ENCODE results near the gene ENAH. TPM values are rescaled to one million over a fixed set of nuclear protein-coding genes. Genes with fewer than 3 reads are reported as not detected.

ENAH gene
- total and polyA plus RNA-seq, 2 donors (not counting 1 experiment from before 2014, with no cell fraction given) = 1.3 to 1.6 TPM

- peaks cover 9% of the 10 kb centered on the region for H3K27me3 Mint-ChIP-seq
- no peaks in the 10 kb centered on the region for H3K4me1 Mint-ChIP-seq
- WGBS (ENCODE audit: insufficient coverage) = no CpG with 5 or more reads among the region's 5 CpGs
- no peak overlapping the region for H3K4me3 ChIP-seq (ENCODE audit: control extremely low read depth in 1 of 5, extremely low read depth in 1 of 5, insufficient read depth in 1 of 5, low read depth in 2 of 5, low read length in 4 of 5)
- H3K36me3 ChIP-seq (replicated peaks in 1 of 2; ENCODE audit: control extremely low read depth in 1 of 2, control insufficient read depth in 1 of 2, extremely low read depth in 1 of 2, insufficient read depth in 2 of 2, low read length in 1 of 2) = no peaks in the 10 kb centered on the region
- H3K4me1 ChIP-seq (ENCODE audit: control insufficient read depth in 2 of 2, insufficient read depth in 2 of 2, low read length in 2 of 2) = no peaks in the 10 kb centered on the region
- no peak for TF ChIP-seq EZH2 (IDR thresholded peaks at IDR 0.05; ENCODE audit: borderline replicate concordance, insufficient read depth, low read depth, low read length, poor library complexity, severe bottlenecking)
- TF ChIP-seq CTCF (IDR thresholded peaks at IDR 0.05) = no peak
- no peaks in the 10 kb centered on the region for H4K20me1 ChIP-seq (ENCODE audit: control insufficient read depth, insufficient read depth, low read length, poor library complexity, severe bottlenecking)
- H3K79me2 ChIP-seq (ENCODE audit: control insufficient read depth, insufficient read depth, low read length) = no peaks in the 10 kb centered on the region
- no peak overlapping the region for H2AFZ ChIP-seq (ENCODE audit: insufficient read depth, low read depth, low read length, poor library complexity, severe bottlenecking)
- no peak overlapping the region for H3K27ac Mint-ChIP-seq
- peaks cover 0 to 2% (median 0%) of the 10 kb centered on the region in 4 experiments for H3K27me3 ChIP-seq (replicated peaks in 1 of 4; ENCODE audit: control extremely low read depth in 1 of 4, control insufficient read depth in 3 of 4, insufficient read depth in 4 of 4, low read length in 3 of 4)
- no peak overlapping the region for H3K27ac ChIP-seq (ENCODE audit: low read length in 2 of 2)
- DNase-seq = no peak
- intact Hi-C loops (cut with micrococcal nuclease) = no loop called here
- POLR2A ChIA-PET = no interaction called here
- no peak overlapping the region for H3K4me3 Mint-ChIP-seq
- no peaks in the 10 kb centered on the region for H3K9me3 Mint-ChIP-seq (ENCODE audit: insufficient read depth)
- no peak overlapping the region for H3K4me2 ChIP-seq (replicated peaks; ENCODE audit: low read depth, low read length, poor library complexity, severe bottlenecking)
- CTCF ChIA-PET = no interaction called here
- ATAC-seq (ENCODE audit: low read depth) = no peak
- H3K9ac ChIP-seq (ENCODE audit: low read length) = no peak overlapping the region
- H3K9me3 ChIP-seq (ENCODE audit: control extremely low read depth in 1 of 3, control insufficient read depth in 2 of 3, insufficient read depth in 1 of 3, low read length in 2 of 3) = no peaks in the 10 kb centered on the region
Measured at GRCh38 chr1:225593414-225593813, 59.5 kb downstream of the ENAH start.

GRCh38 chr1:225592362-225593025, 60.4 kb downstream of the ENAH start:
- Histone ChIP-seq H2AFZ (ENCODE audit: insufficient read depth, low read depth, low read length, poor library complexity, severe bottlenecking) (no peak overlapping the region), H3K27me3 (replicated peaks in 1 of 4; ENCODE audit: control extremely low read depth in 1 of 4, control insufficient read depth in 3 of 4, insufficient read depth in 4 of 4, low read length in 3 of 4) (peaks cover 0 to 2% (median 0%) of the 10 kb centered on the region in 4 experiments), H3K36me3 (replicated peaks in 1 of 2; ENCODE audit: control extremely low read depth in 1 of 2, control insufficient read depth in 1 of 2, extremely low read depth in 1 of 2, insufficient read depth in 2 of 2, low read length in 1 of 2) (no peaks in the 10 kb centered on the region), H3K4me3 (ENCODE audit: control extremely low read depth in 1 of 5, extremely low read depth in 1 of 5, insufficient read depth in 1 of 5, low read depth in 2 of 5, low read length in 4 of 5) (no peak overlapping the region), H4K20me1 (ENCODE audit: control insufficient read depth, insufficient read depth, low read length, poor library complexity, severe bottlenecking) (no peaks in the 10 kb centered on the region), H3K27ac (ENCODE audit: low read length in 2 of 2) (no peak overlapping the region), H3K79me2 (ENCODE audit: control insufficient read depth, insufficient read depth, low read length) (no peaks in the 10 kb centered on the region), H3K4me1 (ENCODE audit: control insufficient read depth in 2 of 2, insufficient read depth in 2 of 2, low read length in 2 of 2) (no peaks in the 10 kb centered on the region), H3K4me2 (replicated peaks; ENCODE audit: low read depth, low read length, poor library complexity, severe bottlenecking) (no peak overlapping the region), H3K9me3 (ENCODE audit: control extremely low read depth in 1 of 3, control insufficient read depth in 2 of 3, insufficient read depth in 1 of 3, low read length in 2 of 3) (no peaks in the 10 kb centered on the region), H3K9ac (ENCODE audit: low read length) (no peak overlapping the region)
- TF ChIP-seq EZH2 (IDR thresholded peaks at IDR 0.05; ENCODE audit: borderline replicate concordance, insufficient read depth, low read depth, low read length, poor library complexity, severe bottlenecking) = no peak
- TF ChIP-seq CTCF (IDR thresholded peaks at IDR 0.05) = no peak
- 88% methylated on average over 1 of the region's 3 CpGs for WGBS (ENCODE audit: insufficient coverage)
- DNase-seq = no peak
- Mint-ChIP-seq H3K4me3 (no peak overlapping the region), H3K4me1 (no peaks in the 10 kb centered on the region), H3K27ac (no peak overlapping the region), H3K9me3 (ENCODE audit: insufficient read depth) (no peaks in the 10 kb centered on the region), H3K27me3 (peaks cover 5% of the 10 kb centered on the region)
- POLR2A ChIA-PET = no interaction called here
- CTCF ChIA-PET = interaction anchor here (0.6 kb wide), 1 partner anchor 14 kb away, joined by 4 read pairs; no protein-coding TSS in a partner anchor
- ATAC-seq (ENCODE audit: low read depth) = no peak
- intact Hi-C loops (cut with micrococcal nuclease) = no loop called here

Data from B cell (primary cell).